Fibroblast of the conjunctiva (primary cell): Measurements from ENCODE around the gene SAP130.

Experiments used
- DNase-seq: peaks from one replicate; pipeline ENCODE4 v3.0.0-alpha.2; 2010; ENCODE audit warnings: low read depth

SAP130 gene

GRCh38 chr2:128027801-128028667 is at the start of gene SAP130:
Gene SAP130, minus strand, starts transcription at chr2:128028059. Its CDS starts 1,767 bp downstream, at chr2:128026292.
- DNase-seq, result peak; percentile 89

DNA sequence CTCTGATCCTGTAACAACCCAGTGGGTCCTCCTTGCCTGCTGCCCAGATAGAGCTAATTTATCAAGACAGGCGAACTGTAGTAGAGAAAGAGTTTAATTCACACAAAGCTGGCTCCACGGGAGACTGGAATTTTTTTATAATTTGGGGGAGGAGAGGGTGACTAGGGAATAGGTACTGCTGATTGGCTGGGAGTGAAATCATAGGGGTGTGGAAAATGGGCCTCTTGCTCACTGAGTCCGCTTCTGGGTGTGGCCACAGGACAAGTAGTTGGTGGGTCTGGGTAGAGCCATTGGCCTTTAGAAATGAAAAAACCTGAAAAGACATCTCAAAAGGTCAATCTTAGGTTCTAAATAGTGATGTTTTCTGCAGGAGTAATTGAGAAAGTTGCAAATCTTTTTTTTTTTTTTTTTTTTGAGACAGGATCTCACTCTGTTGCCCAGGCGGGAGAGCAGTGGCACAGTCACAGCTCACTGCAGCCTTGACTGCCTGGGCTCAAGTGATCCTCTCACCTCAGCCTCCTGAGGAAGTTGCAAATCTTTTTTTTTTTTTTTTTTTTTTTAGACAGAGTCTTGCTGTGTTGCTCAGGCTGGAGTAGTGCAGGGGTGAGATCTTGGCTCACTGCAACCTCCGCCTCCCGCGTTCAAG is 48.7 kb upstream of the SAP130 start:
- no peak for DNase-seq

DNA sequence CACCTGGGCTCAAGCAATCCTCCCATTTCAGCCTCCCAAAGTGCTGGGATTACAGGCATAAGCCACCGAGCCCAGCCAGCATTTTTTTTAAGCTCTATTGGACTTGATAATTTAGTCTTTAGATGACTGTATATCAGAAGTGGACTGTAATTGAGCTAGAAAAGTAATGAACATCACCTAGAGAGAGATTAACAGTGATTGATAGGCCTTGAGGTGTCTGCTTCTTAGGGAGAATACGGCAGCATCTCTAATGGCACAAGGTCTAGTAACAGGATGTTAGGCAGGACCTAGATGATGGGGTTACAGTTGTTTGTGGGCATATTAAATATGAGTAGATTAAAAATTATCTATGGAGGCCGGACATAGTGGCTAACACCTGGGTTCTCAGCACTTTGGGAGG is 45.4 kb upstream of the SAP130 start:
- no peak for DNase-seq

DNA sequence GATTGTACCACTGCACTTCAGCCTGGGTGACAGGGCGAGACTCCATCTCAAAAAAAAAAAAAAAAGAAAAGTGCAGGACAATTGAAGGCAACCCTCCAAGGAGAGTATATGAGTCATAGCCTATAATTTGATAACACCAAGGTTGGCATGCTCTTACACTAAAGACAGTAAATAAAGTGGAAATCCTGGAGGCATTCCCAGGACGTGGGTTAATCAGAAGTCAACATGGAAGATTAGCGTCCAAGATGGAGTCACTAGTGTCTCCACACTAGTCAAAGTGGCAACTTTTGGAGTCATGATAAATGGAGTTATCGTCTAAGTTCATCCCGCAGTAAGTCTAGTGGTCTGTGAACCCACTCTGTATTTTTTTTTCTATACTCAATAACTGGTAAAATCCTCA is 41.9 kb upstream of the SAP130 start:
- no peak for DNase-seq

- no peak for DNase-seq
These were observed 36.5 kb upstream of the SAP130 start for GRCh38 chr2:128064353-128064752.

DNA sequence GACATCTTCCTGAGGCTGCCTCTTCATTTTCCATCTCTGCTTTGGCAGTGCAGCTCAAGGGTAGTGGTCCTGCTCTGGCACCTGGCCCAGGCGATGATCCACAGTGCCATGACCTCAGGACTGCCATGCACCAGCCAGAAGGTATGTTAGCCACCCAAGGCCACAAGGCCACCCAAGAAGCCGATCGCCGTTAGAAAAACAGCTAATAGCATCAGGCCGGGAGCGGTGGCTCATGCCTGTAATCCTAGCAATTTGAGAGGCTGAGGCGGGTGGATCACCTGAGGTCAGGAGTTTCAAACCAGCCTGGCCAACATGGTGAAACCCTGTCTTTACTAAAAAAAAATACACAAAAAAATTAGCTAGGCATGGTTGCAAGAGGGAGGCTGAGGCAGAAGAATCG is 34.7 kb upstream of the SAP130 start:
- no peak for DNase-seq

DNA sequence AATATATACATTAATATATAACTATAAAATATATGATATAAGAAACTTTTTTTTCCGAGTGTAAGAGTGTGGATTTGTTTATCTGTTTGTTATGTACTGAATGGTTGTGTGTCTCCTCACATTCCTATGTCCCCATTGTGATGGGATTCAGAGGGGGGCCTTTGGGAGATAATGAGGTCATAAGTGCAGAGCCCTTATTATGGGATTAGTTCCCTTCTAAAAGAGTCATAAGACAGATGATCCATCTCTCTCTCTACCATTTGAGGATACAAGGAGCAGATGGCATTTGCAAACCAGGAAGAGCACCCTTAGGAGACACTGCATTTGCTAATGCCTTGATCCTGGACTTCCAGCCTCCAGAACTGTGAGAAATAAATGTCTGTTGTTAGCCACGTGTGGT is 30.3 kb upstream of the SAP130 start:
- DNase-seq, result no peak

GRCh38 chr2:128057334-128057733 is 29.5 kb upstream of the SAP130 start:
- no peak for DNase-seq

GRCh38 chr2:128054104-128054885 is 26.4 kb upstream of the SAP130 start:
- DNase-seq, result no peak

DNA sequence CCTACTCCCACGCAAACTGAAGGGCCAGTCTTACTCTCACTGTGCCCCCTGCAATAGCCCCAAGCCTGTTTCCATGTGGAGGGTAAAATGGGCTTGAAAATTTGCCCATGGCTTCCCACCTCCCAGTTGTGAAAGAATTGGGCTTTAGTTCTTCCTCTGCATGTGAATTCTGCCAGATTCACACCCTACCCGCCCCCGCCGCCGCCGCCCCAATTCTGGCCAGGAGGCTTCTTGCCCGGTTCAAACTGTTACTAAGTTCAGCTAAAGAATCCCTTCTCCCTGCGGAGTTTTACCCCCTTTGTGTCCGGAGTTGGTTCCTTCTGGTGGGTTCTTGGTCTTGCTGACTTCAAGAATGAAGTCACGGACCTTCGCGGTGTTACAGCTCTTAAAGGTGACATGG is 25.5 kb upstream of the SAP130 start:
- DNase-seq, result no peak

DNA sequence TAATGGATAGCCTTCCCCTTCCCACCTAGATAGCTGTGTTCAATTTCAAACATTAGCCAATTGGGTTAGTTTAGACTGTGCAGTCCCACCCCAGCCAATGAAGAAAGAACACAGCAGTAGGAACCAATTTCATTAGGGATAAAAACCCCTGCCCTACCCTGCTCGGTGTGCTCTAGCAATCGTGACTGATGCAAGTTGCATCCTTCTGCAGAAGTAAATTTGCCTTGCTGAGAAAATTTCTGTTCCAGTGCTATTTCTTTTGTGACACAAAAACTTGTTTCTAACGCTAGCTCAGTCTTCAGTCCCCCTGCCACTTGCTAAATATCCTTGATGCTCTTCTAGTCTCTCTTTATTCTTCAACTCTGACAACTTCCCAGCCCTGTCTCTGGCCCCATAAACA is 15.2 kb upstream of the SAP130 start:
- no peak for DNase-seq

DNA sequence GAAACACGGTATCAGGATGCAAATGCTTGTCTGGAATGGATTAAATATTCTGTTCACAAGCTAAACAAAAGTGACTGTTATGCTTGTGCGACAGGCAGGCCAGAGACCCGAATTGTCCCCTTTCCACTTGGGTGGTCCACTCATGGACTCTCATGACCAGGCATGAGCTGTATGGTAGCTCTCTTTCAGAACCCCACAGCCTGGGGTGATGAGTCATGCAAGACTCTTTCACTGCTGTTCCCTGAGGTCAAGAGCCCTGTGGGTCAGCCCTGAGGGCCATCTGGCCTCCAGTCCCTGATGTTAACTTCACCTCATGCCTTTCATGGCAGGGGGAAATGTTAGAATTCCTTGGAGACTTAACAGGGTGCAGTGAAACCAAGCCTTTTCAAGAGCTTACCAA is 13.7 kb upstream of the SAP130 start:
- no peak for DNase-seq

- DNase-seq, result no peak
These were observed 12.4 kb upstream of the SAP130 start for GRCh38 chr2:128040166-128040771.

- DNase-seq, result no peak
These were observed 11.7 kb upstream of the SAP130 start for GRCh38 chr2:128039535-128039934.

DNA sequence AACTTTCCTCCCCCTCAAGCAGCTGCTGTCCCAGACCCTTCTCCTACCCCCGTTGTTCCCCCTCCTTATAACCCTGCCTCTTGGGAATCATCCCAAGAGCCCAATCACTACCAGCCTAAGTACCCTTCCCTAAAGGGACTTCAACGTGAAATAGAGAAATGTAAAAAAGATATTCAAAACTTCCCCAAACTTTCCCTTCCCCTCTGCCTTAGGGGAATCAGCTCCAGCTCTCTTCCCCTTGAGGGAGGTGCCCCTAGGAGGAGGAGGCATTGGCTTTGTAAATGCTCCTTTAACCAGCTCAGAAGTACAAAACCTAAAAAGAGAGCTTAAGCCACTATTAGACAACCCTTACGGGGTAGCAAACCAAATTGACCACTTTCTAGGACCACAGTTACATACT is 10.6 kb upstream of the SAP130 start:
- DNase-seq, result no peak

DNA sequence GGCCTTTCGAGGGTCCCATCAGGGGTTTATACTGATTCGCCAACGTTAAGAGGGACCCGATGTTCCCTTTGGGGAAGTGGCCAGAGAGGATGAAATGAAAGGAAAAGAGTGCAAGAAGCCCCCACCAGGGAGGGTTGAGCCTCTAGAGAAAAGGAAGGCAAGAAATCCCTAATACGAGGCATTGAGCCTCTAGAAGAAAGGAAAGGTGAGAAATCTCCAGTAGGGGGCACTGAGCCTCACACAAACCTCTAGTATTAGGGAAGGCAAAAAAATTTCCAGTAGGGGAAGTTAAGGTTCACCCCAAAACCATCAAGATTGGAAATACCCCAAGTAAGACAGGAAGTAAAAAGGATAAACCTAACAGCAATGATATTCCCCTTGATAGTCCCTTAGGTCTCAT is 9.8 kb upstream of the SAP130 start:
- no peak for DNase-seq

- DNase-seq, result no peak
These were observed 9.1 kb upstream of the SAP130 start for GRCh38 chr2:128036748-128037607.

DNA sequence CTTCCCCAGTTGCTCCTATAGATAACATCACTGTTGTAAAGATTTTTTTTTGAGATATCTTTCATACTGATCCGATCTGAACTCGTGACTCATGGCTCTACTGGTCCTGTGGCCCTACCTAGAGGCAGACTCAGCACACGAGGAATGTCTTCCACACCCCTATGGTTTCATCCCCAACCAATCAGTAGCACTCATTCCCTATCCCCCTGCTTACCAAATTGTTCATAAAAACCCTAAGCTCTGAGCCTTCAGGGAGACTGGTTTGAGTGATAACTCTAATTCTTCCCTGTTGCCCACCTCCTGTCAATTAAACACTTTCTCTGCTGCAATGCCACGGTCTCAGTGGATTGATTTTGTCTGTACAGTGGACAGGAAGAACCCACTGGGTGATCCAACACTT is 4.2 kb upstream of the SAP130 start:
- no peak for DNase-seq

GRCh38 chr2:128028668-128029054 is 802 bp upstream of the SAP130 start:
- no peak for DNase-seq

DNA sequence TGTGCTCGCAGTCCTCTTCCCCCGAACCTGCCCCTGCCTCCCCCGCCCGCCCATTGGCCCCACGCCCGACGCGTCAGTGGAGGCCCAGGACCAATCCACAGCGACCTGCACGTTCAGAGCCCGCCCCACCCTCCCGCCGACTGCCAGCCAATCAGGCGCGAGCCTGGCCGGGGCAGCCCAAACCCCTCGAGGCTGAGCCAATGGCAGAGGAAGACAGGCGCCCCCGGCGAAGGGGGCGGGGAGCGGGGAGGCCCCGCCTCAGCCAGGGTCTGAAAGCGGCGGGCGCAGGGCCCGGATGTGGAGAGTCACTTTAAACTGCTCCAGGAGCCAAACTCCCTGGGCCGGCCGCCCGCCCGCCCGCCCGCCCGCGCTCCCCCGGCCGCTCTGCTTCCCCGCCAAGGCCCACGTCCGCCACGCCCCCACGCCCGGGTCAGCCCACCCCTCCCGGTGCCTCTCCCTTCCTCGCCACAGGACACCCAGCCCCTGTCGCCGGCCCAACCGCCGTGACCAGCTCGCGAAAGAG is 520 bp downstream of the SAP130 start:
- DNase-seq, result peak; percentile 99
